GM15510 (cell line): ENCODE measurements around the gene NUMA1.

Experiments used
- POLR2A ChIP-seq: IDR thresholded peaks from 3 replicates; pipeline ENCODE4 v1.6.1; 2011; ENCODE audit warnings: borderline replicate concordance; ENCODE audit not compliant: insufficient read length; ENCODE audit errors: extremely low read depth

NUMA1 gene

DNA sequence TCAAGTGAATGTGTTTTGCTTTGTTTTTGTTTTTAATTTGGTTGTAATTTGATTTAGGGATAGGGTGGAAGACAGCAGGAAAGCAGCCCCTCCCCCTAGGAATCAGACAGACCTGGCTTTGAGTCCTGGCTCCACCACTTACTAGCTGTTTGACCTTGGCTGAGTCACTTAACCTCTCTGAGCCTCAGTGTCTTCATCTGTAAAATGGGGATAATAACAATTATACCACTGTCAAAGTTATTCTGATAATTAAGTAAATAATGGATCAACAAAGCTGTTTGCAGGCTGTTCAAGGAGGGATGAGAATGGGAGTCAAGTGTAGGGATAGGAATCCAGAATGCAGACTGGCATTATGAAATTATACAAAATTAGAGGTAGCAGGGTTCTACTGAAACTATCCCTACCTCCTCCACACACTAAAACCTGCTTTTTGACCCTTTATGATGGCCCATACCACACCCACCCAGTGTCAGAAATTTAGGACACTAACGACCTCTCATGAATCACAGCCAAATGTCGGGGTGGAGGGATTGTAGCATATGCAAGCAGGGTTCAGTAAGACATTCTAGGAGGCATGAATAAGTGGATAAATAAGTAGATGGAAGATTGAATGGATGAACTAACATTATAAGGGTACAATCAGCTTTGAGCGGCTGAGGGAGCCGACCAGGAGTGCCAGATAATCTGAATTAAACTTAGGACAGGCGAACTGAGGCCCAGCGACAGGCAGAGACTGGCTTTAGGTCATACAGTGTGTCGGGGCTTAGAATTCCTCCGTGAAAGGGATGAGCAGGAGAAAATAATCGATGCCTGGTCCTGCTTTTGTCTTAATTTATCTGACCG is 31.2 kb upstream of the NUMA1 start:
- no peak for TF ChIP-seq POLR2A

- TF ChIP-seq POLR2A: no peak
Observed at GRCh38 chr11:72105888-72106287, 25.5 kb upstream of the NUMA1 start, which contains the start of gene TOMT. TSS of gene TOMT (plus strand) at chr11:72105924. CDS start at chr11:72105952, 28 bp downstream.

DNA sequence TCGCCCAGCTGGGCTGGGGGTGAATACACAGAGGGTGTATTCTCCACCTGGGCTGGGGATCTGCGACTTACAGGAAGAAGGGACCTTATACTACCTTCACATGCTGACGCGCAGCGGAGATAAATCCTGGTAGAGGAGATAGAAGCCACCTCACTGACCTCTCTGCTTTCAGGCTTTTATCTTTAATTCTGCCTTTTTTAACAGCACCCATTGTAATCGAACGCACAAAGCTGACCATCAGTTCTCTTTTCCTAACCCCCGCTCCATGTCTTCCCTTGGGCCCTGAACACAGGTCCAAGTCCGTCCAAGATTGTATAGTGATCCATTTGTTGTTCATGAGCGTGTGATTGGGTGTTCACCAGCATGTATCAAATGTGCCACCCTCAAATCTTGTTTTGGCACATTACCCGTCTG is 23.4 kb upstream of the NUMA1 start:
- no peak for TF ChIP-seq POLR2A

DNA sequence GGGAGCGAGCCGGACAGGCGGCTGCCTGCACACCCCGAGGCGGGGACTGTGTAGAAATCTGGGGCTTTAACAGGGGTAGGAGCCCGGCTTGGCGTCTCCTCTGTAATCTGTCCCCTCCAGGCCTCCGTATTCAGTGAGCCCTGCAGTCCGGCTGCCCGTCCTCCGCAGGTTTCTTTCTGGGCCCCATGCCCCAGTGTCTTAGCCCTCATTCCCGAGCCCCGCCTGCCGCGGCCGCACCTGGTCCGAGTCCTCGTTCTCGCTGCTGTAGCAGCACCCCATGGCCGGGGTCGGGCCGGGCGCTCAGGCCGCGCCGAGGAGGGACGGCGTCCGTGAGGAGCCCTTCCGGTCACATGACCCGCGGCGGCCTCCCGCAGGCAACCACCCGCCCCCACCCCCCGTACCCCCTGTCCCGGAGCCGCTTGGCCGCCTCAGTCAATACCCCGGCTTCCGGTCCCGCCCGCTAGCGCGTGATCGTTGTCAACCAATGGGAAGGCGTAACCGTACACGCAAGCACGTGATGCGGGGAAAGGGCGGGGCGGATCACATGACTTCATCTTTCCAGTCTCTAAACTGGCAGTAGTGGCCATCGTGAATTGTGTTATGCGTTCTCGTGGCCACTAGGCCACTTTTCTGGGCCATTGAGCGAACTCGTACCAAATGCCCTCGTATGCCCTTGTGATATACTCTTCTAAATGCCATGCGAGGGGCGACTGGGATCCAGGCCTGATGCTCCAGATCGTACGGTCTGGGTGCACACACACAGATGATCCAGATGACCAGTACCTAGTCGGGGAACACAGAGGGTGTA is 22.8 kb upstream of the NUMA1 start, which contains the start of gene LAMTOR1:
Gene LAMTOR1, minus strand, starts transcription at position 352 of the 808 bp plus-strand sequence. Its CDS starts 73 bp downstream, at position 279.
- peak; percentile 92 for TF ChIP-seq POLR2A

DNA sequence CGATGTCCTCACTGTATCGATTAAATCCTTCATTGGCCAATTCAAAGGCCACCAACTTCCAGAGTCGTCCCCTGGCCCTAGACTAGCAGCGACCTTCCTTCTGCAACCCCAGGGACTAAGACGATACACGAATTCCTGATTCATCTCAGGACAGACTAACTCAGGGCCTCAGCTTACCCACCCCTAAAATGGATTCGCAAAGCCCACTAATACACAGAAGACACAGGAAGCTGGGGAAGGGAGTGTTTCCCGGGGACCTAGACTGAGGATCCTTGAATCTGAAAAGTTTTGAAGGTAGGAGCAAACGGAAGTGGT is 22.2 kb upstream of the NUMA1 start:
- TF ChIP-seq POLR2A: no peak

GRCh38 chr11:72102162-72102561 is 21.8 kb upstream of the NUMA1 start:
- no peak for TF ChIP-seq POLR2A

GRCh38 chr11:72100462-72100861 is 20.1 kb upstream of the NUMA1 start:
- no peak for TF ChIP-seq POLR2A

DNA sequence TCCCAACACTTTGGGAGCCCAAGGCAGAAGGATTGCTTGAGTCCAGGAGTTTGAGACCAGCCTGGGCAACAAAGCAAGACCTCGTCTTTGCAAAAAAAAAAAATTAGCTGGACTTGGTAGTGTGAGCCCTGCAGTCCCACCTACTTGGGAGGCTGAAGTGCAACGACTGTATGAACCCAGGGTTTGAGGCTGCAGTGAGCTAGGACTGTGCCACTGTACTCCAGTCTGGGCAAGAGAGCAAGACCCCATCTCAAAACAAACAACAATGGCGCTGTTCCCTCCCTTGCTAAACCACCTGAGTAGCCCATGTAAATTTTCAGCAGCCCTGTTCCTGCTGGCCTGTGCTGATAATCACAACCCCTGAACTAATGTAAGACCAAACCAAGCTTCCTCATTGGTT is 19.7 kb upstream of the NUMA1 start:
- no peak for TF ChIP-seq POLR2A

DNA sequence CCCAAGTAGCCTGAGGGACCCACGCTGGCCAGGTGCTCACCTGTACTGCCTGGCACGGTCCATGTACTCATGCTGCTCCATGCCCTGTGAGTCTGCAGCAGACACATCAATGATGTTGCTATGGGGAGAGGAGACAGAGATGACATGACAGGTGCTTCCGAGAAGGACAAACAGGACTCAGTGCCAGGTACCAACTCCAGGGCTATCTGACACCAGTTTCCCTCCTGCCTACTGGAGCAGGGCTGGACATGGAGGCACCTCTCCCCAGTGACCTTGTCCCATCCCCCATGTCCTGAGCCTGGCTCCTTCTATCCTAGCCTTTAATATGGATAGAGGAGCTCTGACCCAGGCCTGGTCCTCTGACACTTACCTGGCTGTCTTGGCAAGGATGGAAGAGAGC is 18.4 kb upstream of the NUMA1 start:
- no peak for TF ChIP-seq POLR2A

- no peak for TF ChIP-seq POLR2A
Observed at GRCh38 chr11:72091292-72091691, 10.9 kb upstream of the NUMA1 start.

DNA sequence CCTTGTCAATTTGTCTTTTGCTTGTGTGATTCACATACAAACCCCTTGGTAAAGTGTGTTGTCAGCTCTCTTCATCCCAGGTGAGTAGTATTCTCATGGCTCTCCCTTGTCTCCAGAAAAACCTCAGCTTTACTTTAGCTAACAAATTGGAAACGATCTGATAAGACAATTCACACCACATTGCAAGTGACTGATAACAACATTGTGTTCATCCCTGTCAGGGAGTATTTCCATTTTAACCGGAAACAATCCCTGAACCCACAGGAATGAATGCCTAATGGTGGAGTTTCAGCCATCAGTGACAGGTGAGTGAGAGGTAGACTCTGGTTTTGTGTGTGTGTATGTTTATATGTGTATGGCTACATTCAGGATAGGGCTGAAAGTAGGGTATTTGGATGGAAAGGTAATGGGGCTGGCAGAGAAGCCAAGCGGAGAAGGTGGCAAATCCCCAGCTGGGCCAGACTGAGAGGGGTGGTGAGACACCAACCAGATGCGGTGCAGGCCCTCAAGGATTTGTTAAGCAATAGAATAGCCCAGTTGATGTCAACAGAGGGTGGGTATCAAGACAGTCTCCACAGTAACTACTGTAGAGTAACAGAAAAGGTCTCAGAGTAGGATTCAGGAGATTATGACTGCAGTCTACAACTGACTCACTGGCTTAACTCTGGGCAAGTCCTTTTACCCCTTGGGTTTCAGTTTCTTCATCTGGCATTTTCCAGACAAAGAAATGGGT is 7.9 kb upstream of the NUMA1 start:
- TF ChIP-seq POLR2A: no peak

GRCh38 chr11:72085621-72086351 is 5.4 kb upstream of the NUMA1 start:
- no peak for TF ChIP-seq POLR2A

- no peak for TF ChIP-seq POLR2A
Observed at GRCh38 chr11:72084965-72085364, 4.6 kb upstream of the NUMA1 start.

DNA sequence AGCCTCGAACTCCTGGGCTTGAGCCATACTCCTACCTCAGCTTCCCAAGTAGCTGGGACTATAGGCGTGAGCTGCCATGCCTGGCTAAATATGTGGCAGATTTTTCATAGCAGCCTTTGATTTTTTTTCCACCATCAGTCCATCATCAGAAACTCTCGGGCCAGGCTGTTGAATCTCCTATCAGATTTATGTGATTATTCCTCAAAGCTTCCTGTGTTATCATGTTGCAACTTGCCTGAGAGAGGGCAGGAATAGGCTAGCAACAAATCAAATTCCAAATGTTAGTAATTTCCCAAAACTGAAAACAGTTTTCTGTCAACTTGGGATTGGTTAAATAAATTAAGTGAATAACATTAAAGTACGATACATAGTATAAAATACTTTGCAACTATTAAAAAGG is 3.7 kb upstream of the NUMA1 start:
- TF ChIP-seq POLR2A: no peak

DNA sequence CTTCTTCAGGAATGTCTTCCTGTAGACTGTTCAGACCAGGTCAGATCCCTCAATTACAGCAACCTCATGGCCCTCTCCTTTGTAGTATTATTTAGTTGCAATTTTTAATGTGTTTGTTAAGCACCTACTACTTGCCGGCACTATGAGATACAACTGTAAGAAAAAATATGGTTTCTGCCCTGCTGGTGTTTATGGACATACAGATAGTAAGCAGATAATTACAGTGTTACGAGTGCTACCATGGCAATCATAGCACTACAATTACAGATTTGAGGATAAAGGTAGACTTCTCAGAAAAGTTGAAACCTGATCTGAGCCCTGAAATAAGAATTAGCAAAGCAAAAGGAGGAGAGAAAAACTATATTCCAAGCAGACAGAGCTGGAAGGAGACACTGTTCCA is 3.1 kb upstream of the NUMA1 start:
- no peak for TF ChIP-seq POLR2A

GRCh38 chr11:72081821-72082453 is 1.6 kb upstream of the NUMA1 start:
- TF ChIP-seq POLR2A: no peak
